ENCODE measurements around the gene DCST1.
A peak's percentile ranks its signal among the peaks of the same experiment; 100 is the strongest.

The DCST1 gene

DNA sequence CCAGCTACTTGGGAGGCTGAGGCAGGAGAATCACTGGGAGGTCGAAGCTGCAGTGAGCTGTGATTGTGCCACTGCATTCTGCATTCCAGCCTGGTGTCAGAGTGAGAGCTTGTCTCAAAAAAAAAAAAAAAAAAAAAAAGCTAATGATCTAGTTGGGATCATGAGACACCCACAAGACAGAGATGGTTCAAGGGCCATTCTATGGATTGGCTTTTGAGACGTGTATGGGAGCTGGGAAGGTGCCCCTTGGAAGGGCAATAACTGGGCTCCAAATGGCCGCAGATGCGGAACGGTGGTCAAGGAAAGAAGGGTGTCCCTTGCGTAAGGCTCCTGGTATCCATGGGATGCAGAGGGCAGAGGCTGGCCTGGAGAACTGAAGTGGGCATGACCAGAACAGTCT, 10.7 kb downstream of the DCST1 start:
- Histone ChIP-seq H3K9me3 (ENCODE audit: insufficient read depth, low read length) (no peaks in the 10 kb centered on the region), H3K27ac (ENCODE audit: low read depth, low read length) (no peak overlapping the region), H3K4me2 (ENCODE audit: low read depth, low read length, poor library complexity, severe bottlenecking) (no peak overlapping the region), H3F3A (ENCODE audit: insufficient read depth) (no peaks in the 10 kb centered on the region), H3K4me3 (ENCODE audit: insufficient read depth, low read length, poor library complexity, severe bottlenecking) (no peak overlapping the region), H3K9ac (ENCODE audit: low read length) (no peak overlapping the region), H3K9me2 (replicated peaks; ENCODE audit: insufficient read depth, low read length) (no peaks in the 10 kb centered on the region), H3K79me2 (ENCODE audit: insufficient read depth, low read length) (no peaks in the 10 kb centered on the region), H3K36me3 (ENCODE audit: low read length) (no peaks in the 10 kb centered on the region), H2AFZ (ENCODE audit: low read depth, low read length, severe bottlenecking) (no peak overlapping the region), H4K20me1 (ENCODE audit: low read depth, low read length) (no peaks in the 10 kb centered on the region), H3K27me3 (ENCODE audit: low read length) (no peaks in the 10 kb centered on the region)
- TF ChIP-seq EZH2phosphoT487 (conservative IDR thresholded peaks at IDR 0.05; ENCODE audit: low read length), result no peak

DNA sequence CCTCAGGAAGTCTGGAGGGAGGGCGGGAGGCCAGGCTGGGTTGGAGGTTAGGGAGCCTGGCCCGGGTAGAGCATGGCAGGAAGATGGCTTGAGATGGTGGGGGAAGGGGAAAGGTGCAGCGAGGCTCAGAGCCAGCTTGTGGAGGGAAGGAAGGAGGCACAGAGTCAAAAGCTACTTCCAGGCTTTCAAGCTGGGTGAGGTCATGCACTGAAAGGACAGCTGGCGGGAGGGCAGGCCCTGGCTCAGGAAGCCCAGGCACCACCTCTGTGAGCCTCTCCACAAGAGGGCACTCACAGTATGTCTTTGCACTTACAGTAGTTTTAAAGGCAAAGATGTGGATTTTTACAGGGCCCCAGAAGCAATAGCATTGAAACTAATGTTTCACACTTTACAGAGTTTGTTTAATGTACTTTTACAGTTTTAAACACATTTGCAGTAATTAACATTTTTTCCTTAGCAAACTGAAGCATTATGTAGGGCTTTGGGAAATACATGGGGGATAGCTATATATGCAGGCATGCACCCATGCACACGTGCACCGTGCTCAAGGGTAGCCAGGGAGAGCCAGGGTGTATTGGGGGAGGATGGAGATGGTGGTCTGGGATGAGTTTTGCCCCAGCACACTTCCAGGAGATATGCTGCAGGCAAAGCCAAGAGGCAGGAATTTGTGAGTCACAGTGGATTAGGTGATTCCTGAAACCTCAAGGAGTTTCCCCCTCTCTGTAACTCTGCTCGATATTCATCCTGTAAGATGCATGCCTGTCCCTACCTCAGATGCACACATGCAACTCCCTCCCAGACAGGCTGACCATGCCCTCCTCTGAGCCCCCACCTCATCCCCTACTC, 11.4 kb downstream of the DCST1 start:
- Histone ChIP-seq H3K4me2 (ENCODE audit: low read depth, low read length, poor library complexity, severe bottlenecking) (no peak overlapping the region), H3F3A (ENCODE audit: insufficient read depth) (no peaks in the 10 kb centered on the region), H3K36me3 (ENCODE audit: low read length) (no peaks in the 10 kb centered on the region), H3K27me3 (ENCODE audit: low read length) (no peaks in the 10 kb centered on the region), H2AFZ (ENCODE audit: low read depth, low read length, severe bottlenecking) (no peak overlapping the region), H3K27ac (ENCODE audit: low read depth, low read length) (no peak overlapping the region), H3K9ac (ENCODE audit: low read length) (no peak overlapping the region), H3K79me2 (ENCODE audit: insufficient read depth, low read length) (no peaks in the 10 kb centered on the region), H4K20me1 (ENCODE audit: low read depth, low read length) (no peaks in the 10 kb centered on the region), H3K9me3 (ENCODE audit: insufficient read depth, low read length) (no peaks in the 10 kb centered on the region), H3K4me3 (ENCODE audit: insufficient read depth, low read length, poor library complexity, severe bottlenecking) (no peak overlapping the region), H3K9me2 (replicated peaks; ENCODE audit: insufficient read depth, low read length) (no peaks in the 10 kb centered on the region)
- TF ChIP-seq, protein P1, sequence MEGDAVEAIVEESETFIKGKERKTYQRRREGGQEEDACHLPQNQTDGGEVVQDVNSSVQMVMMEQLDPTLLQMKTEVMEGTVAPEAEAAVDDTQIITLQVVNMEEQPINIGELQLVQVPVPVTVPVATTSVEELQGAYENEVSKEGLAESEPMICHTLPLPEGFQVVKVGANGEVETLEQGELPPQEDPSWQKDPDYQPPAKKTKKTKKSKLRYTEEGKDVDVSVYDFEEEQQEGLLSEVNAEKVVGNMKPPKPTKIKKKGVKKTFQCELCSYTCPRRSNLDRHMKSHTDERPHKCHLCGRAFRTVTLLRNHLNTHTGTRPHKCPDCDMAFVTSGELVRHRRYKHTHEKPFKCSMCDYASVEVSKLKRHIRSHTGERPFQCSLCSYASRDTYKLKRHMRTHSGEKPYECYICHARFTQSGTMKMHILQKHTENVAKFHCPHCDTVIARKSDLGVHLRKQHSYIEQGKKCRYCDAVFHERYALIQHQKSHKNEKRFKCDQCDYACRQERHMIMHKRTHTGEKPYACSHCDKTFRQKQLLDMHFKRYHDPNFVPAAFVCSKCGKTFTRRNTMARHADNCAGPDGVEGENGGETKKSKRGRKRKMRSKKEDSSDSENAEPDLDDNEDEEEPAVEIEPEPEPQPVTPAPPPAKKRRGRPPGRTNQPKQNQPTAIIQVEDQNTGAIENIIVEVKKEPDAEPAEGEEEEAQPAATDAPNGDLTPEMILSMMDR (IDR thresholded peaks at IDR 0.05; ENCODE audit: insufficient read depth, low read length, poor library complexity, severe bottlenecking), result peak; percentile 62
- TF ChIP-seq EZH2phosphoT487 (conservative IDR thresholded peaks at IDR 0.05; ENCODE audit: low read length), result no peak

DNA sequence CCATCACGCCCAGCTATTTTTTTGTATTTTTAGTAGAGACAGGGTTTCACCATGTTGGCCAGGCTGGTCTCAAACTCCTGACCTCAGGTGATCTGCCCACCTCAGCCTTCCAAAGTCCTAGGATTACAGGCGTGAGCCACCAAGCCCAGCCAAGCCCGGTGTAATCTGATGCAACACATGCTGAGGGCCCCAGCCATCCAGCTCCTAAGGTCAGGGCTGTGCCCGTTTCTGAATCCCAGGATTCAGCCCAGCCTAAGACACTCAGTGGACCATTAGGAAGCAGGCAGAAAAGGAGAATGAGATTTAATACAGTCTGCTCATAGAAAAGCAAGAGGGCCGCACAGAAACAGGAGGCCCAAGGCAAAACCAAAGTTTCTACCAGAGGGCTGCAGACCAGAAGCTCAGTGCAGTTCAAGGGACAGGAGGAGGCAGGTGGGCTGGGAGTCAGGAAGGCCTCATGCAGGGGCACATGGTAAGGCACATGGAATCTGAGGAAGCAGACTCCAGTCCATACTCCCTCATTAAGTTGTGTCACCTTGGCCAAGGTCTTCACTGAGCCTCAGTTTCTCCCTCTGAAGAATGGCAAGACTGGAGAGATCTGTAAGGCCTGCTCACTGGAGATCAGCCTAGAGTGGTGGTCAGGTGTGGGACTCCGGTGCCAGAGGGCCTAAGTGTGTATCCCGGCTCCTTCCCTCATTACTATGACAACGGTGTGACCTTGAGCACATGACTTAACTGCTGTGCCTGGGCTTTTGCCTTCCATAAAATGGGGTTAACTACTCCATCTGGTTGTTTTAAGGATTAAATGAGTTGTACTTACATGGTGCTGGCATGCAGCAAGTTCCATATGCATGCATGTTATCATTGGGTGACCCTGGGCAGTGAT, 15.1 kb downstream of the DCST1 start:
- no peak overlapping the region for H2AFZ ChIP-seq (ENCODE audit: low read depth, low read length, severe bottlenecking)
- no peaks in the 10 kb centered on the region for H3K9me2 ChIP-seq (replicated peaks; ENCODE audit: insufficient read depth, low read length)
- no peak for TF ChIP-seq EZH2phosphoT487 (conservative IDR thresholded peaks at IDR 0.05; ENCODE audit: low read length)
- TF ChIP-seq, protein P1 (IDR thresholded peaks at IDR 0.05; ENCODE audit: insufficient read depth, low read length, poor library complexity, severe bottlenecking), result no peak
- no peak overlapping the region for H3K4me2 ChIP-seq (ENCODE audit: low read depth, low read length, poor library complexity, severe bottlenecking)
- H3K36me3 ChIP-seq (ENCODE audit: low read length), result no peaks in the 10 kb centered on the region
- no peaks in the 10 kb centered on the region for H3K9me3 ChIP-seq (ENCODE audit: insufficient read depth, low read length)
- H3K9ac ChIP-seq (ENCODE audit: low read length), result no peak overlapping the region
- no peaks in the 10 kb centered on the region for H3F3A ChIP-seq (ENCODE audit: insufficient read depth)
- no peaks in the 10 kb centered on the region for H3K79me2 ChIP-seq (ENCODE audit: insufficient read depth, low read length)
- H3K4me3 ChIP-seq (ENCODE audit: insufficient read depth, low read length, poor library complexity, severe bottlenecking), result no peak overlapping the region
- H3K27me3 ChIP-seq (ENCODE audit: low read length), result no peaks in the 10 kb centered on the region
- no peak overlapping the region for H3K27ac ChIP-seq (ENCODE audit: low read depth, low read length)
- no peaks in the 10 kb centered on the region; the same call in 1 of the 2 replicates for H4K20me1 ChIP-seq (ENCODE audit: low read depth, low read length)
